M059J (cell line): Measurements from ENCODE around the gene PCDHGA12. TPM values are rescaled to one million over a fixed set of nuclear protein-coding genes. Genes with fewer than 3 reads are reported as not detected.

Source experiments
- DNase-seq: peaks from one replicate; pipeline ENCODE4 v3.0.0-alpha.2; 2012; ENCODE audit warnings: low read depth
- total RNA-seq: library from RNA; depleted of rRNA; stranded (reverse); fragments of >200 nt; shearing (Covaris generic); gene quantifications from 2 replicates; pipeline ENCODE4 v1.2.3, GENCODE V29; 2014; rRNA removed

PCDHGA12 gene
- total RNA-seq, 1 experiment from 2014 or later = not detected

GRCh38 chr5:141439411-141440141, 9.3 kb downstream of the PCDHGA12 start:
- peak; percentile 7 for DNase-seq

GRCh38 chr5:141440341-141440740, 10.0 kb downstream of the PCDHGA12 start:
- DNase-seq = no peak

- no peak for DNase-seq
Measured at GRCh38 chr5:141441571-141442170, 11.4 kb downstream of the PCDHGA12 start.

- peak; percentile 55 for DNase-seq
Measured at GRCh38 chr5:141465351-141465750, 35.0 kb downstream of the PCDHGA12 start.

GRCh38 chr5:141475625-141476131, 45.4 kb downstream of the PCDHGA12 start, which contains the start of gene PCDHGC3:
Gene PCDHGC3 (plus strand): TSS chr5:141475966. CDS start chr5:141476117, 151 bp downstream.
- DNase-seq = peak; percentile 96

GRCh38 chr5:141476132-141476911, 46.0 kb downstream of the PCDHGA12 start:
- peak; percentile 80 for DNase-seq

GRCh38 chr5:141477044-141477575, 46.8 kb downstream of the PCDHGA12 start:
- DNase-seq = no peak

- DNase-seq = no peak
Measured at GRCh38 chr5:141477815-141478214, 47.5 kb downstream of the PCDHGA12 start.

GRCh38 chr5:141478321-141478945, 48.1 kb downstream of the PCDHGA12 start:
- DNase-seq = peak; percentile 52

- peak; percentile 24 for DNase-seq
Measured at GRCh38 chr5:141479776-141480175, 49.5 kb downstream of the PCDHGA12 start.

Other genes with a start within 250 kb of the PCDHGA12 start
- gene PCDHB16, start 248.1 kb upstream of the PCDHGA12 start, total RNA-seq = 3.0 and 8.6 TPM in 2 replicates
- gene PCDHB9, start 243.3 kb upstream of the PCDHGA12 start, total RNA-seq = 1.6 and 9.3 TPM in 2 replicates
- 0.49 and 1.3 TPM in 2 replicates for gene PCDHB10, start 238.2 kb upstream of the PCDHGA12 start, total RNA-seq
- gene PCDHB11, start 230.9 kb upstream of the PCDHGA12 start, total RNA-seq = 0.25 and 0.49 TPM in 2 replicates
- gene PCDHB12, start 221.8 kb upstream of the PCDHGA12 start, total RNA-seq = 1.7 and 2.6 TPM in 2 replicates
- 0.39 and 0.42 TPM in 2 replicates for gene PCDHB13, start 216.6 kb upstream of the PCDHGA12 start, total RNA-seq
- 0.44 and 1.9 TPM in 2 replicates for gene PCDHB14, start 207.2 kb upstream of the PCDHGA12 start, total RNA-seq
- gene PCDHB15, start 185.1 kb upstream of the PCDHGA12 start, total RNA-seq = 0.17 TPM in 1 of 2 replicates, not detected in the other
- 0.05 TPM in 1 of 2 replicates, not detected in the other for gene SLC25A2, start 126.5 kb upstream of the PCDHGA12 start, total RNA-seq
- 52.8 and 84.2 TPM in 2 replicates for gene TAF7, start 109.7 kb upstream of the PCDHGA12 start, total RNA-seq
- gene PCDHGA1, start 100.0 kb upstream of the PCDHGA12 start, total RNA-seq = 0.71 and 0.89 TPM in 2 replicates
- 0.22 and 0.32 TPM in 2 replicates for gene PCDHGA2, start 91.7 kb upstream of the PCDHGA12 start, total RNA-seq
- 0.49 TPM in 1 of 2 replicates, not detected in the other for gene PCDHGA3, start 86.7 kb upstream of the PCDHGA12 start, total RNA-seq
- 3.3 and 4.9 TPM in 2 replicates for gene PCDHGB1, start 80.4 kb upstream of the PCDHGA12 start, total RNA-seq
- 0.17 and 0.91 TPM in 2 replicates for gene PCDHGA4, start 75.5 kb upstream of the PCDHGA12 start, total RNA-seq
- gene PCDHGB2, start 70.5 kb upstream of the PCDHGA12 start, total RNA-seq = 0.25 and 0.57 TPM in 2 replicates
- gene PCDHGA5, start 66.3 kb upstream of the PCDHGA12 start, total RNA-seq = 0.02 and 0.10 TPM in 2 replicates
- 0.49 and 0.54 TPM in 2 replicates for gene PCDHGB3, start 60.3 kb upstream of the PCDHGA12 start, total RNA-seq
- 0.07 and 1.1 TPM in 2 replicates for gene PCDHGA6, start 56.6 kb upstream of the PCDHGA12 start, total RNA-seq
- 0.17 TPM in 1 of 2 replicates, not detected in the other for gene PCDHGA7, start 47.8 kb upstream of the PCDHGA12 start, total RNA-seq
- not detected in 2 replicates for gene PCDHGB4, start 42.8 kb upstream of the PCDHGA12 start, total RNA-seq
- gene PCDHGA8, start 37.9 kb upstream of the PCDHGA12 start, total RNA-seq = 0.07 TPM in 1 of 2 replicates, not detected in the other
- not detected in 2 replicates for gene PCDHGB5, start 32.6 kb upstream of the PCDHGA12 start, total RNA-seq
- gene PCDHGA9, start 27.7 kb upstream of the PCDHGA12 start, total RNA-seq = 0.02 and 0.17 TPM in 2 replicates
- 0.02 TPM in 1 of 2 replicates, not detected in the other for gene PCDHGB6, start 22.5 kb upstream of the PCDHGA12 start, total RNA-seq
- 0.71 and 0.89 TPM in 2 replicates for gene PCDHGA10, start 17.5 kb upstream of the PCDHGA12 start, total RNA-seq
- 7.1 and 7.7 TPM in 2 replicates for gene PCDHGB7, start 12.8 kb upstream of the PCDHGA12 start, total RNA-seq
- gene PCDHGA11, start 9.5 kb upstream of the PCDHGA12 start, total RNA-seq = 0.05 TPM in 1 of 2 replicates, not detected in the other
- gene PCDHGC3, start 45.5 kb downstream of the PCDHGA12 start, total RNA-seq = 41.3 and 88.4 TPM in 2 replicates
- 0.25 and 0.69 TPM in 2 replicates for gene PCDHGC4, start 54.5 kb downstream of the PCDHGA12 start, total RNA-seq
- 2.0 and 2.2 TPM in 2 replicates for gene PCDHGC5, start 58.6 kb downstream of the PCDHGA12 start, total RNA-seq
- 32.8 and 77.0 TPM in 2 replicates for gene DIAPH1, start 188.5 kb downstream of the PCDHGA12 start, total RNA-seq
- gene HDAC3, start 206.3 kb downstream of the PCDHGA12 start, total RNA-seq = 78.2 and 88.4 TPM in 2 replicates
- 8.3 and 9.0 TPM in 2 replicates for gene RELL2, start 206.5 kb downstream of the PCDHGA12 start, total RNA-seq
- 11.0 and 18.5 TPM in 2 replicates for gene FCHSD1, start 220.9 kb downstream of the PCDHGA12 start, total RNA-seq